Right ventricle myocardium inferior (tissue), 1 donor: Measurements from ENCODE around the gene DNAJA4. TPM values are rescaled to one million over a fixed set of nuclear protein-coding genes. Genes with fewer than 3 reads are reported as not detected.
"Not testable (repeated sequence)": the region's sequence is repeated elsewhere in the genome, so short reads cannot be mapped to it uniquely, and the experiment has no call there.

ENCODE experiments used
- ATAC-seq: fragments of 200-7000 bp; cut with Tn5 transposase; one replicate; pipeline ENCODE4 v1.9.1; 2020; ENCODE audit warnings: mild to moderate bottlenecking, moderate library complexity
- DNase-seq: peaks from one replicate; pipeline ENCODE4 v3.0.0; 2021; ENCODE audit errors: missing footprints
- intact Hi-C: fragments of 100-400 bp; cut with DNase I; formaldehyde crosslinking; loops from one replicate; pipeline ENCODE4 v1.11.0; 2022
- total RNA-seq: library from RNA; stranded (reverse); fragmentation: NEBNext Ultra II Directional; extraction: Animal tissue kit (Norgen Biotek cat#: 25700); gene quantifications from one replicate; pipeline ENCODE4 v1.2.1, GENCODE V29; 2021
- donor health status: DM: no; HTN: yes; CAD: no; lungs with severe emphysema.

DNAJA4 gene
- total RNA-seq, 1 donor from 2014 or later: 125 TPM

DNA sequence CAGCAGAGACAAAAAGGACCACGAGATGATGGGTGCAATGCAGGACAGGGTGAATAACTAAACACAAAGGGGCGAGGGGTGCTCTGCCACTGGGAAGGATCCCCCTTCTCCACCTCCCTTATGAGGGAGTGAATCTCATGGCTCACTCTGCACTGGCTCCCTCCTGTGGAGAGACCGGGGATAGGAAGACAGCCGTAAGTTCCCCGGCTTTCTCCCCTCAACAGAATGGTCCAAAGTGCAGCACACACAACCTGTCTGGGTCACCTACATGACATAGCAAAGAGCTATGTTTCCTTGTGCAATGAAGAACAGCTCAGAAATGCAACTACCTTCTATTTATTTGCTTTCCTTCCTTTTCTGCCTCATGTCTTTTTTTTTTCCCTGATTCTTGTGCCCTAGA is 22.2 kb upstream of the DNAJA4 start:
- intact Hi-C loops: loop anchor here (5.0 kb wide), 3 partner anchors 45 to 285 kb away; partner anchors contain the start of gene CIB2
- ATAC-seq (no peak), DNase-seq (no peak)

DNA sequence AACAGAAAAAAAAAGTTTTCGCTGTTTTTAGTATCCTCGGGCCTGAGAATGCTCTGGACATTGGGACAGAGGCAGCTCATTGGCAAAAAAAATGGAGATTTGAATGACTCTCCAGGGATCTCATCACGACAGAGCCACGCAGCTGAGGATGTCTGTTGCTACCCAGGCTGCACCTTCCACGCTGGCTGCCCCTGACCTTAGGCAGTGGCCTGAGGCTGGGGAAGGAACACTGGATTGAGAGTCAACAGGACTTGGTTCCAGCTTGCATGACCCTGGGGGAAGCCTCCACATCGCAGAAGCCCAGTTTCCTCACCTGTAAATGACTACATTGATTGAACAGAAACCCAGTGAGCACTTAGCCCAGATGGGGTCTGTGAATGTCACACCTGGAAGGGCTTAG is 21.3 kb upstream of the DNAJA4 start:
- no peak for ATAC-seq
- no peak for DNase-seq
- intact Hi-C loops: loop anchor here (5.0 kb wide), 3 partner anchors 46 to 286 kb away; partner anchors contain the start of gene CIB2

DNA sequence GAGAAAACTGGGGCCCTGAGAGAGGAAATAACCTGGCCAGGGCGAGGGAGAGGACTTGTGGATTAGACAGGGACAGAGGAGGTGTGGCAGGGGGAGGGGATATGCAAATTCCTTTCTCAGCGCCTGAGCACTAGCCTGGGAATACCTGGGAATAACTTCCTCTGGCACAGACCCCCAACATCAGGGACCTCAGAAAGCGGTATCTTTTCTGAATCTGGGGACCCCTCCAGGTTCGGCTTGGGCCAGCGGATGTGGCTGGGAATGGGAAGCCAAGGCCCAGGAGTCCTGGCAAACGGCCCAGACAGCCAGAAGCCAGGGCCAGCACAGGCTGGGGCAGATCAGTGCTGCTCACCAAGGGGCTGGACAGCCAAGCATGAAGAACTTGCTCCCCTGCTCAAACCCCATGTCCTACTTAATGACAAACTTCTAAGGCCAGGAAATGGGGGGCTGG is 20.8 kb upstream of the DNAJA4 start:
- ATAC-seq (peak; percentile 65), DNase-seq (no peak)
- intact Hi-C loops: loop anchor here (5.0 kb wide), 3 partner anchors 46 to 286 kb away; partner anchors contain the start of gene CIB2

DNA sequence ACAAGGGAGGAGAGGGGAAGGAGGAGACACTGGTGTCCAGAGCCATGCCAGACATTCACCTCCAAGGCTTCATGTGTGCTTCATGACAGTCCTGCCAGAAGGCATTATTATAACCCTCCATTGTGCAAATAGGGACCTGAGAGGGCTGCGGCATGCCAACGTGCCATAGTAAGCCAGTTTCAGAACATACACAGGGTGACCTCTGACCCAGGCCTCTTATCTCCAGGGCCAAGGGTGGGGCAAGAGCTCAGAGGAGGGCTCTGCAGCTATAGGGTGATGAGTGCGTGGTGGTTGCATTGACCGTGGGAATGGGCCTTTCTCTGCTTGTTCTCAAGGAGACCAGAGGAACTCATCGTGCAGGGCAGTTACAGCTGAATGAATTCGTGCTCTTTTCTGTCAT is 20.3 kb upstream of the DNAJA4 start:
- intact Hi-C loops: loop anchor here (5.0 kb wide), 3 partner anchors 47 to 287 kb away; partner anchors contain the start of gene CIB2
- ATAC-seq (no peak), DNase-seq (no peak)

DNA sequence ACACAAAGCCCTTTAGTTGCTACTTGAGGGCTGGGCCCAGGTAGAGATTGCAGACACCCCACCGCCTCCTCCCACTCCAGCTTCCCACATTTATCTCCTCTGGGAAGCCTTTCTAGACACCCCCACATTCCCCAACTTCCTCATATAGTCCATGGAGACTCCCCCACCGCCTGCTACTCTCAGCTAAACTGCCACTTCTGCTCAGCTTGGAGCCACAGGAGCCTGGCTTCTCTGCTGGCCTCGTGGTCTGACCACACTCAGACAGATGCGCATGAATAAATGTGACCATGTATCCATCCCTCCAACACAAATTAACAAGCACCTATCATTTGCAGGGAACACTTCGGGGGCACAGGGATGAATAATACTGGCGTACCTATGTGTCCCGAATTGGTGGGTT is 19.5 kb upstream of the DNAJA4 start:
- DNase-seq (no peak), ATAC-seq (no peak)
- intact Hi-C loops: loop anchor here (5.0 kb wide), 3 partner anchors 48 to 288 kb away; partner anchors contain the start of gene CIB2

DNA sequence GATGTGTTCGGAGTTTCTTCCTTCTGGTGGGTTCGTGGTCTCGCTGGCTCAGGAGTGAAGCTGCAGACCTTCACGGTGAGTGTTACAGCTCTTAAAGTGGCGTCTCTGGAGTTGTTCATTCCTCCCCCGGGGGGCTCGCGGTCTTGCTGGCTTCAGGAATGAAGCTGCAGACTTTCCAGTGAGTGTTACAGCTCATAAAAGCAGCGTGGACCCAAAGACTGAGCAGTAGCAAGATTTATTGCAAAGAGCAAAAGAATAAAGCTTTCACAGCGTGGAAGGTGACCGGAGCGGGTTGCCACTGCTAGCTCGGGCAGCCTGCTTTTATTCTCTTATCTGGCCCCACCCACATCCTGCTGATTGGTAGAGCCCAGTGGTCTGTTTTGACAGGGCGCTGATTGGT is 19.0 kb upstream of the DNAJA4 start:
- ATAC-seq, intact Hi-C loops, DNase-seq: not testable (repeated sequence)

DNA sequence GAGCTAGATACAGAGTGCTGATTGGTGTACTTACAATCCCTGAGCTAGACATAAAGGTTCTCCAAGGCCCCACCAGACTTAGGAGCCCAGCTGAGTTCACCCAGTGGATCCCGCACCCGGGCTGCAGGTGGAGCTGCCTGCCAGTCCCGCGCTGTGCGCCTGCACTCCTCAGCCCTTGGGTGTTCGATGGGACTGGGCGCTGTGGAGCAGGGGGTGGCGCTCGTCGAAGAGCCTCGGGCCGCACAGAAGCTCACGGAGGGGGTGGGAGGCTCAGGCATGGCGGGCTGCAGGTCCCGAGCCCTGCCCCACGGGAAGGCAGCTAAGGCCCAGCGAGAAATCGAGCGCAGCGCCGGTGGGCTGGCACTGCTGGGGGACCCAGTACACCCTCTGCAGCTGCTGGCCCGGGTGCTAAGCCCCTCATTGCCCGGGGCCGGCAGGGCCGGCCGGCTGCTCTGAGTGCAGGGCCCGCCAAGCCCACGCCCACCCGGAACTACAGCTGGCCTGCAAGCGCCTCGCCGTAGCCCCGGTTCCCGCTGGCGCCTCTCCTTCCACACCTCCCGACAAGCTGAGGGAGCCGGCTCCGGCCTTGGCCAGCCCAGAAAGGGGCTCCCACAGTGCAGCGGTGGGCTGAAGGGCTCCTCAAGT is 18.3 kb upstream of the DNAJA4 start:
- ATAC-seq, intact Hi-C loops, DNase-seq: not testable (repeated sequence)

DNA sequence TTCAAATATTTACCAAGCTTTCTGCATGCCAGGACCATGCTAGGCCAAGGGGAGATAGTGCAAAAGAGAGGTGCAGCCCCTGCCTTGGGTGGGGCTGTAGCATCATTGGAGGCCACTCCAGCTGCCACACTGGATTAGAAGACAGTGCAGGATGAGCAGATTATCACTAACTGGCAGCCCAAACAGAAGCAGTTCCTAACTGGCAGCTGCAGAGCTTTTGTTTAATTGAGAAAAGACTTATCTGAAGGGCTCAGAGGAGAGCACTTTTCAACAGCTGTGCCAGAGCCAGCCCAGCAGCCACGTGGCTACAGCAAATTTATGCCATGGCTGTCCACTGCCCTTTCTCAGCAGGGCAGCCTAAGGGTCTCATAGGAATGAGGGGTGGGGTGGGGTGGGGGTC is 16.5 kb upstream of the DNAJA4 start:
- intact Hi-C loops: no loop called here
- no peak for DNase-seq
- no peak for ATAC-seq

DNA sequence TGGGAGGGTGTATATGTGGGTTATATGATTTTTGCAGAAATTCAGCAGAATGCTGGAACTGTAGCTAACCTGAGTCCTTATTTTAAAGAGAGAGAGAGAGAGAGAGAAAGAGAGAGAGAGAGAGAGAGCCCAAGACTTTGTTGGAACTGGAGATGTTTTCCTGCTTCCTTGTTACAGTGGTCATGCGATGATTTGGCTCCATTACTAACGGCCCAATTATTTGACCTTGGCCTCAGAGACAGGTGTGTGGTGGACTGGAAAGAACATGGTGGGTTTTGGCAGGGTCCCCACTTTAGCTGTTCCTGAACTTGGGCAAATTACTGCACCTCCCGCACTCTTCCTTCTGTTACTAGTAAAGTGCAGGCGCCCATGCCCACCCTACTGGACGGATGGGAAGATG is 15.2 kb upstream of the DNAJA4 start:
- no peak for ATAC-seq
- intact Hi-C loops: no loop called here
- no peak for DNase-seq

DNA sequence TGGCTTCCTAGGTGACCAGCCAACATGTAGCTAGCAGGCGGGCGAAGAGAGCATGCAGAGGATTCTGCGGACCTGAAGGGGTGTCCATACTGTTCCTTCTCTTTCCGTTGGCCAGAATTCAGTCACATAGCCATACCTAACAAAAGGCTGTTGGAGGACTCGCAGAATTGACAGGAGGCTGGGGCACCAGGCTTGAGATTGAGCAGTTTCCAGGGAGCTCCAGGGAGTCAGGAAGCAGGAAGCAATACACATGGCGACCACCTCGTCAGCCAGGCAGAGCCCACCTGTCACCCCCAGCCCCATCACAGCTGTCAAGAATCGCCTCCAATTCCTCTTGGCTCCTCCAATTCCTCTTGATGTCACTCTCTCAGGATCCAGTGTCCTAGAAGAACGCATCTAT is 13.2 kb upstream of the DNAJA4 start:
- intact Hi-C loops: no loop called here
- no peak for ATAC-seq
- DNase-seq: no peak

DNA sequence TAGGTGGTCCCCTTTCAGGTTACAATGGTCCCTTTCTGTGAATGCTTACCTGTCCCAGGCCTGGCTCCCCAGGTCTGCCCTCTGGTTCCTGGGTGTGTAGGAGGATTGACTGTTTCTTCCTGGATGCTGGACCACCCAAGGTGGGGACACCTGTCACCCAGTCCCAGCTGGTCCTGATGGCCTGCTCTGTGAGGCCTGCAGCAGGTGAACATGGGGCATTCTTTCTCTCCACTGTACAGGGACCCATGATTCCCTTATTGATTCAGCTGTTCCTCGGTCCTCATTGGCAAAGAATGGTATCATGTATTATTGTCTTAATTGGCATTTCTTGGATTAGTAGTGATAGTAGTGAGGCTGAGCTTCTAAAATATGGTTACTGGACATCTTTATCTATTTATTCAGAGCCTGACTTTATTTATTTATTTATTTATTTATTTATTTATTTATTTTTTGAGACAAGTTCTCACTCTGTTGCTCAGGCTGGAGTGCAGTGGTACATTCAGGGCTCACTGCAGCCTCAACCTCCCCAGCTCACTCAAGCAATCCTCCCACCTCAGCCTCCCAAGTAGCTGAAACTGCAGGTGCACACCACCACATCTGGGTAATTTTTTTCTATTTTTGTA is 8.8 kb upstream of the DNAJA4 start:
- intact Hi-C loops: no loop called here
- DNase-seq (no peak), ATAC-seq (no peak)

DNA sequence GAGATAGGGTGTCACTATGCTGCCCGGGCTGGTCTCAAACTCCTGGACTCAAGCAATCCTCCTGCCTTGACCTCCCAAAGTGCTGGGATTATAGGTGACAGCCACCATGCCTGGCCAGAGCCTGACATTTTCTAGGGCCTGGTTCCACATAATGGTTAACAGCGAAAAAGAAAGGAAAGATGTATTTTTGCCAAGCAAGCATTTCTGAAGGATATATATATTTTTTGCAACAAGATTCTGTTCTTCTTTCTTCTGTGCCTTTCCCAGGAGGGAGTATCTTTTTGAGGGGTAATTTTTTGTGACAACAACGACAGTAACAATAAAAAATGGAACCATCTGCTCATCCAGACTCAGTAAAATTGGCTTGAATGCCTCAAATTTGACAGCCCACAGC is 8.3 kb upstream of the DNAJA4 start:
- ATAC-seq (no peak), DNase-seq (no peak)
- intact Hi-C loops: no loop called here

DNA sequence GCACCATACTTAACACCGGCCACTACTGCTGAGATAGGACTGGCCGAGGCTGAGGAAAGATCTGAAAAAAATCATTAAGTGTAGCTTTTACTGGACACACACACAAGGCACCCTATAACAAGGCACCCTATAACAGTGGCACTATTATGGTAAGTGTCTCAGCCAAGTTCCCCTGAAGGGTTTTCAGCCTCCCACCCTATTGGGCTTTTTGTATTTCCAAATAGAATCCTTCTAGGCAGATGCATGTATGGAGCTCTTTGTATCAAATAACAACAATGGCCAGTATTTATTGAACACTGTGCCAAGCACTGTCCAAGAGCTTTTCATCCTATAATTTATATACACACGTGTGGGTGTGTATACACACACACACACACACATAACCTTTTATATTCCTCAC is 6.7 kb upstream of the DNAJA4 start:
- DNase-seq (no peak), ATAC-seq (no peak)
- intact Hi-C loops: no loop called here

DNA sequence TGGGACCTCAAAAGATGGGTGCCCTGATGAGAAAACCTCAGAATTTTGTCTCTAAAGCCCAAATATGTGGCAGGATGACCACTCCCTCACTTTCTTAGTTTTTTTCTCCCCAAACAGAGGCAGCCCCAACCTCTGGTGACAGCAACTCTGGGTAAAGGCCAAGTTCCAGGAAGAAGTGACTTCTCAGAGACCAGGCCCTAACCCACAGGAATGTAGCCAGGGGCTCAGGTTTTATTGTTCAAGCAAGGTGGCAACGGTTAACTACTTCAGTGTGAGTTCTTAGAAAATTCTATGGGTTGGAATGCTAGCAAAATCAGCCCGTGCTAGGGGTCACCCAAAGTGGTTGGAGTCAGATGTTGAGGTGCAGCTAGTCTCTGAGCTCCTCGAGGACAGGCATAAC is 5.1 kb upstream of the DNAJA4 start:
- intact Hi-C loops: no loop called here
- ATAC-seq: no peak
- DNase-seq: no peak

DNA sequence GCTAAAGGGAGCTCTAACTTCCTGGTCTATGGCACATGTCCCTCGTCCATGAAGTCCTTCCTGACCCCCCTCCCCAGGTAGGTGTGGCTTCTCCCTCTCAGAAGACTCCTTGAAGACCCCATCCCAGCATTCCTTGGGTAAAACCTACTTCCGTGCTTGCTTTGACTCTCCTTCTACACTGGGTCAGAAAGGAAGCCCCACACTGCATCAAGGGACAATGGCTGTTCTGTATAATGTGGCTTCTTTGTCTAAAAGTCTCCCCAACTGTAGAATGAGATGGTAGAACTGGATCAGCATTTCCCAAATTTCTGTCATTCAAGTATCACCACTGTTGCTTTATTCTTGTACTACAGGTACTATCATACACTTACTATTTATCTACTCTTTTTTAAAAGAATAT is 3.9 kb upstream of the DNAJA4 start:
- ATAC-seq: no peak
- no peak for DNase-seq
- intact Hi-C loops: no loop called here

DNA sequence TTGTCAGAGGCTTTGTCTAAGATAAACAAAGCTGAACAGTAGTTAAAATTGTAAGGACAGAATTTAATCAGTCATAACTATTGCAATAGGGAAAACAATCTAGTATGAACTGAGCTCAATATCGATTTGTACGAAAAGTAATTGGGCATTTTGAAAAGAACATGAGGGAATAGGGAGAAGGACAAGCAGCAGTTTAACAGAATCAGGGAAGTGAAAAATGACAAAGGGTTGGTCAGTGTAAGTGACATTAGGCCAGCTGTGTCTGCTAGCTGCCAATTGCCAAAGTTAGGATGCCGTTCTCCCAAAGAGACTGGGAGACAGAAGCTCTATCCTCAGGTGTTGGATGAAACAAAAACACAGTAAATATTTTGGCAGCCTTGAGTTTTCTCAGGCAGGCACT is 3.3 kb upstream of the DNAJA4 start:
- intact Hi-C loops: no loop called here
- DNase-seq (no peak), ATAC-seq (no peak)

DNA sequence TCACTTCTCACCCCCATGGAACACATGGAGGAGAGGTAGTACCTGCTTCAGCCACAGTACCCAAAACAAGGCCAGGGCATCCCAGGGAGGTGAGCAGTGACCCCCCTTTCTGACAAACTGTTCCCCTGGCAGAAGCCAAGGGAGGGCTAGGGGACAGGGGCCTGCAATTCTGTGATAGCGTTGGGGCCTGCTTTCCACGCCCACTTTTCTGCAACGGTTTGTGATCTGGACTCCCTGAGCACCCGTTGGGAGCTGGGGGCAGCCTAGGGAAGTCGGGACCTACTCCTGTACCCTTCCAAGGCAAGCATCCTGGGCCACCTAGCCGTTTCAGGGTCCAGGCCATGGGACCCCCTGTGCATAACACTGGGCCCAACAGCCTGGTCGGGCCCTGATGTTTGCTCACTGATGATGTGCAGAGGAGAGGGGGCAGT is 996 bp upstream of the DNAJA4 start:
- ATAC-seq: no peak
- no peak for DNase-seq
- intact Hi-C loops: no loop called here

DNA sequence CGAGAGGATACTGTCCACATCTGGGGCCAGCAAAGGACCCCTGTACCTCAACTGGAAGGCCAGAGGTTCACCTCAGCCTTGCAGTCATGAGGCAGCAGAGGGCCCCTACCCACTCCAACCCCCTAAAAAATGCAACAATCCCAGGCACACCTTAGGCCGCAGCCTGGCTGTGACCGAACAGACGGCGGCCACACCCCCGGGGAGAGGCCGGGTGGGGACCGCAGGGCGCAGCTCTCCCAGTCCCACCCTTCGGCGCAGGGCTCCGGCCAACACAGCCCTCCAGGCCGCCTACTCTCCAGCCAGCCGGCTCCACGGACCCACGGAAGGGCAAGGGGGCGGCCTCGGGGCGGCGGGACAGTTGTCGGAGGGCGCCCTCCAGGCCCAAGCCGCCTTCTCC is 457 bp upstream of the DNAJA4 start:
- no peak for ATAC-seq
- DNase-seq: no peak
- intact Hi-C loops: no loop called here

DNA sequence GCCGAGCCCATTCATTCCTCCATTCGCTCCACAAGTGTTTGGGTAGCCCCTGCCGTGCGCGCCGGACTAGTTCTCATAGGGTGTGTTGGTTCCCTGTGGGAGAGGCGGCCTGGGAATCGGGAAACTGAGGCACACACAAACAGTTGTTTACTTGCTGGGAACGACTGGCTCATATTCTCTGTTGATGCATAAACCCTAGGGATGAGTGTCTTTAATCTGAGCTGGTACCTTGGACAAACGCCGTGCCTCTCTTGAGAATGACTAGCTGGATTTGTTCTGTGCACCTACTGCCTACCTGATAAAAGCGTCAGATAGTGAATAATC is 737 bp downstream of the DNAJA4 start:
- ATAC-seq (no peak), DNase-seq (no peak)
- intact Hi-C loops: no loop called here

DNA sequence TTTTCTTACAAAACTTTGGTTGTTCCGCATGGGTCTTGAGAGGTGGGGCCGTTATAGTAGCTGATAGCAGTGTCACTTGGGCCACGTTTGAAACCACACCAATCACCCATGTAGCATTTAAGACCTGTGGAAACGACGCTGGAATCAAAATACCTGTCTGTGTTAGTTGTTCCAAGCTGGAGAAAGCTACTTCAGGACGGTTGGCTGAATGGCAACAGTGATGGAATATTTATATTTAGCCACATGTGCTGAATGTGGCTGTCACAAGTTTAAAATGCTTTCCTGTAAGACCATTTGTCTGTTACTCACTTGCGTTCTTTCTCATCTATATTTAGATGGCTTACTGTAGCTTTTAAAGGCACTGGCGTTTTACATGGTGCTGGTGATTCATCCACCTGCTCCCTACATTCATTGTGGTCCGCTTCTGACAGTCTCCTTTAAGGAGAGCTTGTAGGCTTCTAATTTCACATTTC is 1.4 kb downstream of the DNAJA4 start:
- no peak for DNase-seq
- ATAC-seq: peak; percentile 82
- intact Hi-C loops: no loop called here

DNA sequence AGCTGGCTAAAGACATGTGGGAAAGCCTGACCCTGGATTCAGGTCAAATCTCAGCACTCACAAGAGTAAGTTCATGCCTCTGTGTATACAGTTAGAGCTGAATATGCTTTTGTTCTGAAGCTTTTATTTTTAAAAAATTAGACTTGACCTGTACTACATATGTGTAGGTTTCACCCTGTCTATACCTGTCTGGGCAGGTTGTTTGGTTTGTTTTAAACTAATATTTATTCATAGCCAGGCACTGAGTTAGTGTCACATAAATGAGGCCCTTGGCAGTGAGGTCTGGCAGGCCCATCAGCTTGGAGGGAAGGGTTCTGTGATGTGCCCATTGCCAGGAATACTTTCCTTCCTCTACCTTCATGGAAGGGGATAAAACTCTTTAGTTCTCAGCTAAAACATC is 1.9 kb downstream of the DNAJA4 start:
- ATAC-seq (no peak), DNase-seq (no peak)
- intact Hi-C loops: no loop called here
